ENCODE results near the gene DARS2.
"Not testable (repeated sequence)": the region's sequence is repeated elsewhere in the genome, so short reads cannot be mapped to it uniquely, and the experiment has no call there.

The DARS2 gene

DNA sequence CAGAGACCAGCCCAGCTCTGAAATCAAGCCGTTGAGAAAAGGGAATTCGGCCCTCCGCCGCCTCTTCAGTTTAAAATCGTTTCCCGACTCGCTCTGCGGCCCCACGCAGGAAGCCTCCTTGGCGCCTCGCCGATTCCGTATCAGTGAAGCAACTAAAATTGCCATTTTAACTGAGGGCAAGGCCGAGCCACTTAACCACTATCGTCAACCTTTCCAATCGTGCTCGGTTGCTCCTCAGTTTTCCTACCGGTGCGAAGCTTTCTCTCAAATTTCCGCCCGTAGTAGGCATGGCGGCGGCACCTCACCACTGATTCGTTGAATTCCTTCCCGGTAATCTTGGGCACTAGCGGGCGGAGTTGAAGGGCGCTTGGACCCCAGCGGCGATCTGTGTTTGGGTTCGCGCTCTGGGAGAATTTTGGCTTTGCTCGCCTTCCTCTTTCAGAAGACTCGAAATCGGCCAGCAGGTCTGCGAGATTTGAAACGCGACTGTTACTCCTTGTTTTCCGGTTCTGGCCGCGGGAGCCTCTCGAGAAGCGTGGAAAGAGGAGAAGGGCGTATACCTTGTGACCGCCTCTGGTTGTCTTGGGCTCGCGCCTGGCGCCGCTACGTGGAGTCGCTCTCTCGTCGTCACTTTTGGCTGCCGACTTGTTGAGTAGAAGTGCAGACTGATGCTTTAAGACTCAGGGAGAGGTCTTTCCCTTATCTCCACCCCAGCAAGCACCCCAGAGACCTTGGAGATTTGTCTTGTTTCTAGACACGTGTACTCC is at the start of gene DARS2, which contains the start of gene CENPL:
Gene DARS2 (plus strand): TSS at position 359 of the 767 bp plus-strand sequence. CDS start 557 bp downstream, outside the sequence.
Gene CENPL (minus strand): TSS at position 569 of the 767 bp plus-strand sequence. CDS start 13,584 bp downstream, outside the sequence.
- Histone ChIP-seq H3K4me1 (ENCODE audit: control insufficient read depth in 2 of 2, insufficient read depth in 2 of 2, low read length in 2 of 2) (peaks cover 7 to 14% of the 10 kb centered on the region in 2 donors), H3K27ac (ENCODE audit: low read depth in 2 of 2, low read length in 2 of 2) (peak within 1 kb of the TSS; percentile 93 to 97), H3K9ac (ENCODE audit: low read depth in 1 of 2, low read length in 2 of 2) (peak within 1 kb of the TSS; percentile 87 to 93), H3K9me3 (ENCODE audit: control insufficient read depth in 2 of 2, low read length in 2 of 2) (no peaks in the 10 kb centered on the region), H3K4me3 (ENCODE audit: low read length in 2 of 2) (peak within 1 kb of the TSS; percentile 97), H3K27me3 (ENCODE audit: control insufficient read depth in 2 of 2, insufficient read depth in 2 of 2, low read length in 2 of 2) (no peaks in the 10 kb centered on the region), H3K36me3 (ENCODE audit: control insufficient read depth in 2 of 2, insufficient read depth in 2 of 2, low read length in 2 of 2) (peaks cover 2 to 4% of the 10 kb centered on the region in 2 donors)

- Histone ChIP-seq H3K27ac (ENCODE audit: low read depth in 2 of 2, low read length in 2 of 2) (no peak overlapping the region), H3K9ac (ENCODE audit: low read depth in 1 of 2, low read length in 2 of 2) (no peak overlapping the region), H3K27me3 (ENCODE audit: control insufficient read depth in 2 of 2, insufficient read depth in 2 of 2, low read length in 2 of 2) (no peaks in the 10 kb centered on the region), H3K4me3 (ENCODE audit: low read length in 2 of 2) (no peak overlapping the region), H3K9me3 (ENCODE audit: control insufficient read depth in 2 of 2, low read length in 2 of 2) (no peaks in the 10 kb centered on the region), H3K36me3 (ENCODE audit: control insufficient read depth in 2 of 2, insufficient read depth in 2 of 2, low read length in 2 of 2) (peaks cover 36 to 41% of the 10 kb centered on the region in 2 donors), H3K4me1 (ENCODE audit: control insufficient read depth in 2 of 2, insufficient read depth in 2 of 2, low read length in 2 of 2) (no peaks in the 10 kb centered on the region)
Observed at GRCh38 chr1:173775578-173776226, 48.8 kb upstream of the DARS2 start.

- H3K9me3 ChIP-seq (ENCODE audit: control insufficient read depth in 2 of 2, low read length in 2 of 2) = no peaks in the 10 kb centered on the region
- H3K4me1 ChIP-seq (ENCODE audit: control insufficient read depth in 2 of 2, insufficient read depth in 2 of 2, low read length in 2 of 2) = no peaks in the 10 kb centered on the region
- no peak overlapping the region for H3K9ac ChIP-seq (ENCODE audit: low read depth in 1 of 2, low read length in 2 of 2)
- H3K27ac ChIP-seq (ENCODE audit: low read depth in 2 of 2, low read length in 2 of 2) = no peak overlapping the region
- H3K27me3 ChIP-seq (ENCODE audit: control insufficient read depth in 2 of 2, insufficient read depth in 2 of 2, low read length in 2 of 2) = no peaks in the 10 kb centered on the region
- H3K4me3 ChIP-seq (ENCODE audit: low read length in 2 of 2) = no peak overlapping the region
- H3K36me3 ChIP-seq (ENCODE audit: control insufficient read depth in 2 of 2, insufficient read depth in 2 of 2, low read length in 2 of 2) = peaks cover 49 to 58% of the 10 kb centered on the region in 2 donors
Observed at GRCh38 chr1:173779936-173780335, 44.5 kb upstream of the DARS2 start.

- Histone ChIP-seq H3K27me3 (ENCODE audit: control insufficient read depth in 2 of 2, insufficient read depth in 2 of 2, low read length in 2 of 2) (no peaks in the 10 kb centered on the region), H3K9me3 (ENCODE audit: control insufficient read depth in 2 of 2, low read length in 2 of 2) (no peaks in the 10 kb centered on the region), H3K36me3 (ENCODE audit: control insufficient read depth in 2 of 2, insufficient read depth in 2 of 2, low read length in 2 of 2) (peaks cover 35 to 50% of the 10 kb centered on the region in 2 donors), H3K4me1 (ENCODE audit: control insufficient read depth in 2 of 2, insufficient read depth in 2 of 2, low read length in 2 of 2) (no peaks in the 10 kb centered on the region), H3K27ac (ENCODE audit: low read depth in 2 of 2, low read length in 2 of 2) (no peak overlapping the region), H3K9ac (ENCODE audit: low read depth in 1 of 2, low read length in 2 of 2) (no peak overlapping the region), H3K4me3 (ENCODE audit: low read length in 2 of 2) (no peak overlapping the region)
Observed at GRCh38 chr1:173784997-173785396, 39.5 kb upstream of the DARS2 start.

GRCh38 chr1:173789841-173790240 is 34.6 kb upstream of the DARS2 start:
- H3K27me3 ChIP-seq (ENCODE audit: control insufficient read depth in 2 of 2, insufficient read depth in 2 of 2, low read length in 2 of 2) = no peaks in the 10 kb centered on the region
- H3K9me3 ChIP-seq (ENCODE audit: control insufficient read depth in 2 of 2, low read length in 2 of 2) = no peaks in the 10 kb centered on the region
- H3K4me1 ChIP-seq (ENCODE audit: control insufficient read depth in 2 of 2, insufficient read depth in 2 of 2, low read length in 2 of 2) = no peaks in the 10 kb centered on the region
- no peak overlapping the region for H3K4me3 ChIP-seq (ENCODE audit: low read length in 2 of 2)
- no peak overlapping the region for H3K27ac ChIP-seq (ENCODE audit: low read depth in 2 of 2, low read length in 2 of 2)
- peaks cover 12 to 19% of the 10 kb centered on the region in 2 donors for H3K36me3 ChIP-seq (ENCODE audit: control insufficient read depth in 2 of 2, insufficient read depth in 2 of 2, low read length in 2 of 2)
- H3K9ac ChIP-seq (ENCODE audit: low read depth in 1 of 2, low read length in 2 of 2) = no peak overlapping the region

GRCh38 chr1:173798078-173798477 is 26.4 kb upstream of the DARS2 start:
- no peak overlapping the region for H3K27ac ChIP-seq (ENCODE audit: low read depth in 2 of 2, low read length in 2 of 2)
- H3K4me1 ChIP-seq (ENCODE audit: control insufficient read depth in 2 of 2, insufficient read depth in 2 of 2, low read length in 2 of 2) = no peaks in the 10 kb centered on the region
- H3K9ac ChIP-seq (ENCODE audit: low read depth in 1 of 2, low read length in 2 of 2) = no peak overlapping the region
- H3K36me3 ChIP-seq (ENCODE audit: control insufficient read depth in 2 of 2, insufficient read depth in 2 of 2, low read length in 2 of 2) = no peaks in the 10 kb centered on the region
- no peaks in the 10 kb centered on the region for H3K9me3 ChIP-seq (ENCODE audit: control insufficient read depth in 2 of 2, low read length in 2 of 2)
- H3K27me3 ChIP-seq (ENCODE audit: control insufficient read depth in 2 of 2, insufficient read depth in 2 of 2, low read length in 2 of 2) = no peaks in the 10 kb centered on the region
- H3K4me3 ChIP-seq (ENCODE audit: low read length in 2 of 2) = no peak overlapping the region

DNA sequence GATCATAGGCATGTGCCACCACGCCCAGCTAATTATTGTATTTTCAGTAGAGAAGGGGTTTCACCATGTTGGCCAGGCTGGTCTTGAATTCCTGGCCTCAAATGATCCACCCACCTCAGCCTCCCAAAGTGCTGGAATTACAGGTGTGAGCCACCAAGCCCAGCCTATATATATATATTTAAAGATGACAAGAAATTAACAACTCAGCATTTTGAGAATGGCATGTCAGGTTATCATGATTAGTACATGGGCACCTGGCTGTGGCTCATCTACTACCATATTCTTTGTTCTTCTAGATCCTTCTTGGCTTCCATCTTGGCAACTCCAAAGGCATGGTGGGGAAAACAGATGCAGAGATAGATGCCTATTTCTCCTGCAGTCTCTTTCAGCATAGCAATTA is 24.5 kb upstream of the DARS2 start:
- H3K27ac ChIP-seq (ENCODE audit: low read depth in 2 of 2, low read length in 2 of 2); H3K4me3 ChIP-seq (ENCODE audit: low read length in 2 of 2); H3K4me1 ChIP-seq (ENCODE audit: control insufficient read depth in 2 of 2, insufficient read depth in 2 of 2, low read length in 2 of 2); H3K9me3 ChIP-seq (ENCODE audit: control insufficient read depth in 2 of 2, low read length in 2 of 2); H3K27me3 ChIP-seq (ENCODE audit: control insufficient read depth in 2 of 2, insufficient read depth in 2 of 2, low read length in 2 of 2); H3K36me3 ChIP-seq (ENCODE audit: control insufficient read depth in 2 of 2, insufficient read depth in 2 of 2, low read length in 2 of 2); H3K9ac ChIP-seq (ENCODE audit: low read depth in 1 of 2, low read length in 2 of 2): not testable (repeated sequence)

- Histone ChIP-seq H3K4me3 (ENCODE audit: low read length in 2 of 2) (no peak overlapping the region), H3K27me3 (ENCODE audit: control insufficient read depth in 2 of 2, insufficient read depth in 2 of 2, low read length in 2 of 2) (no peaks in the 10 kb centered on the region), H3K4me1 (ENCODE audit: control insufficient read depth in 2 of 2, insufficient read depth in 2 of 2, low read length in 2 of 2) (no peaks in the 10 kb centered on the region), H3K36me3 (ENCODE audit: control insufficient read depth in 2 of 2, insufficient read depth in 2 of 2, low read length in 2 of 2) (peaks cover 7 to 10% of the 10 kb centered on the region in 2 donors), H3K9me3 (ENCODE audit: control insufficient read depth in 2 of 2, low read length in 2 of 2) (no peaks in the 10 kb centered on the region), H3K27ac (ENCODE audit: low read depth in 2 of 2, low read length in 2 of 2) (no peak overlapping the region), H3K9ac (ENCODE audit: low read depth in 1 of 2, low read length in 2 of 2) (no peak overlapping the region)
Observed at GRCh38 chr1:173802961-173803360, 21.5 kb upstream of the DARS2 start.

DNA sequence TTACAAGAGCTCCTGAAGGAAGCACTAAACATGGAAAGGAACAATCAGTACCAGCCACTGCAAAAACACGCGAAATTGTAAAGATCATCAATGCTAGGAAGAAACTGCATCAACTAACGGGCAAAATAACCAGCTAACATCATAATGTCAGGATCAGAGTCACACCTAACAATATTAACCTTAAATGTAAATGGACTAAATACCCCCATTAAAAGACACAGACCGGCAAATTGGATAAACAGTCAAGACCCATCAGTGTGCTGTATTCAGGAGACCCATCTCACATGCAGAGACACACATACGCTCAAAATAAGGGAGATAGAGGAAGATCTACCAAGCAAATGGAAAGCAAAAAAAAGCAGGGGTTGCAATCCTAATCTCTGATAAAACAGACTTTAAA is 10.8 kb upstream of the DARS2 start:
- H3K4me3 ChIP-seq (ENCODE audit: low read length in 2 of 2); H3K36me3 ChIP-seq (ENCODE audit: control insufficient read depth in 2 of 2, insufficient read depth in 2 of 2, low read length in 2 of 2); H3K27me3 ChIP-seq (ENCODE audit: control insufficient read depth in 2 of 2, insufficient read depth in 2 of 2, low read length in 2 of 2); H3K4me1 ChIP-seq (ENCODE audit: control insufficient read depth in 2 of 2, insufficient read depth in 2 of 2, low read length in 2 of 2); H3K27ac ChIP-seq (ENCODE audit: low read depth in 2 of 2, low read length in 2 of 2); H3K9me3 ChIP-seq (ENCODE audit: control insufficient read depth in 2 of 2, low read length in 2 of 2); H3K9ac ChIP-seq (ENCODE audit: low read depth in 1 of 2, low read length in 2 of 2): not testable (repeated sequence)

GRCh38 chr1:173818459-173818858 is 6.0 kb upstream of the DARS2 start:
- Histone ChIP-seq H3K36me3 (ENCODE audit: control insufficient read depth in 2 of 2, insufficient read depth in 2 of 2, low read length in 2 of 2) (peaks cover 0 to 7% of the 10 kb centered on the region in 2 donors), H3K4me3 (ENCODE audit: low read length in 2 of 2) (no peak overlapping the region), H3K27ac (ENCODE audit: low read depth in 2 of 2, low read length in 2 of 2) (no peak overlapping the region), H3K27me3 (ENCODE audit: control insufficient read depth in 2 of 2, insufficient read depth in 2 of 2, low read length in 2 of 2) (no peaks in the 10 kb centered on the region), H3K9me3 (ENCODE audit: control insufficient read depth in 2 of 2, low read length in 2 of 2) (no peaks in the 10 kb centered on the region), H3K9ac (ENCODE audit: low read depth in 1 of 2, low read length in 2 of 2) (no peak overlapping the region), H3K4me1 (ENCODE audit: control insufficient read depth in 2 of 2, insufficient read depth in 2 of 2, low read length in 2 of 2) (peaks cover 1 to 6% of the 10 kb centered on the region in 2 donors)
